ENCODE results near the gene UCP2. TPM values are rescaled to one million over a fixed set of nuclear protein-coding genes. Genes with fewer than 3 reads are reported as not detected.

Gene UCP2, protein sequence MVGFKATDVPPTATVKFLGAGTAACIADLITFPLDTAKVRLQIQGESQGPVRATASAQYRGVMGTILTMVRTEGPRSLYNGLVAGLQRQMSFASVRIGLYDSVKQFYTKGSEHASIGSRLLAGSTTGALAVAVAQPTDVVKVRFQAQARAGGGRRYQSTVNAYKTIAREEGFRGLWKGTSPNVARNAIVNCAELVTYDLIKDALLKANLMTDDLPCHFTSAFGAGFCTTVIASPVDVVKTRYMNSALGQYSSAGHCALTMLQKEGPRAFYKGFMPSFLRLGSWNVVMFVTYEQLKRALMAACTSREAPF
- total RNA-seq = 100 to 1,000 TPM; 461 to 471 TPM

DNA sequence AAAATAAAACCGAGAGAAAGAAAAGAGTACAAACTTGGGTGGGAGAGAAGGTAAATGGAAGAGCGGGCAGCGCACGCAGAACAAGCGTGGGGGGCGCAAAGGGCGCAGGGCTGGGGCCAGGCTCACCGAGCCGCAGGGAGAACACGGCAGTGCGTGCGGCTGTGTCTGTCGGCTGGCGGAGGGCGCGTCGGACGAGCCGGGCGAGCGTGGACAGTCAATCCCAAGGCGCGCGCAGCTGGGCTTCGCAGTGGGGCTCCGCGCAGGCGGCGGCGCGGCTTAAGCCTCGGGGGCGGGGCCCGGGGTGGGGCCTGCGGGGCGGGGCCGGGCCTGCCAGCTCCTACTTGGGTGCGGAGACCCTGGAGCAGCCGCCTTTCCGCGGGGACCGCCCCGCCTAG is at the start of gene UCP2:
Gene UCP2, minus strand, starts transcription at position 249 of the 395 bp plus-strand sequence. CDS start 4,465 bp downstream, outside the sequence.
- ChIA-PET CTCF (interaction anchor here (0.6 to 1.5 kb wide), 4 partner anchors 11 to 36 kb away, joined by 3 to 10 read pairs (median 4); no protein-coding TSS in a partner anchor), POLR2A (interaction anchor here (0.7 to 6.8 kb wide), 15 partner anchors 9 to 510 kb away, joined by 3 to 98 read pairs (median 8); partner anchors contain the start of genes C2CD3, PPME1 and UCP3)
- Mint-ChIP-seq H3K9me3 (no peaks in the 10 kb centered on the region), H3K4me1 (ENCODE audit: low read depth) (peaks cover 49% of the 10 kb centered on the region), H3K27me3 (no peaks in the 10 kb centered on the region), H3K36me3 (peaks cover 49% of the 10 kb centered on the region), H3K27ac (peak within 1 kb of the TSS; percentile 97), H3K4me3 (peak within 1 kb of the TSS; percentile 91)
- intact Hi-C loops (cut with micrococcal nuclease) = loop anchor here (5.0 kb wide), 4 partner anchors 90 to 415 kb away; partner anchors contain the start of genes COA4, MRPL48, PAAF1 and PGM2L1
- DNase-seq = peak; percentile 91

- Mint-ChIP-seq H3K27ac (peak overlapping the region; percentile 77), H3K4me1 (ENCODE audit: low read depth) (peaks cover 41% of the 10 kb centered on the region), H3K4me3 (peak overlapping the region; percentile 57), H3K27me3 (no peaks in the 10 kb centered on the region), H3K9me3 (no peaks in the 10 kb centered on the region), H3K36me3 (peaks cover 16% of the 10 kb centered on the region)
- intact Hi-C loops (cut with micrococcal nuclease) = loop anchor here (1.0 to 5.0 kb wide), 3 partner anchors 41 to 141 kb away; partner anchors contain the start of genes C2CD3 and PPME1
- DNase-seq = no peak
- CTCF ChIA-PET = no interaction called here
- POLR2A ChIA-PET = interaction anchor here (1.0 to 1.5 kb wide), 4 partner anchors 10 to 61 kb away, joined by 3 to 6 read pairs (median 4); partner anchors contain the start of gene UCP2
Measured at GRCh38 chr11:74030723-74031676, 48.4 kb upstream of the UCP2 start.

- CTCF ChIA-PET = no interaction called here
- peak overlapping the region; percentile 52 for H3K27ac Mint-ChIP-seq
- peaks cover 20% of the 10 kb centered on the region for H3K36me3 Mint-ChIP-seq
- H3K9me3 Mint-ChIP-seq = no peaks in the 10 kb centered on the region
- peaks cover 47% of the 10 kb centered on the region for H3K4me1 Mint-ChIP-seq (ENCODE audit: low read depth)
- intact Hi-C loops (cut with micrococcal nuclease) = loop anchor here (1.0 to 5.0 kb wide), 3 partner anchors 15 to 62 kb away; no protein-coding TSS in a partner anchor
- DNase-seq = peak; percentile 45
- POLR2A ChIA-PET = interaction anchor here (0.9 to 3.8 kb wide), 5 partner anchors 31 to 54 kb away, joined by 3 to 17 read pairs (median 5); partner anchors contain the start of gene UCP2
- no peak overlapping the region for H3K4me3 Mint-ChIP-seq
- no peaks in the 10 kb centered on the region for H3K27me3 Mint-ChIP-seq
Measured at GRCh38 chr11:74025467-74026166, 43.0 kb upstream of the UCP2 start.

DNA sequence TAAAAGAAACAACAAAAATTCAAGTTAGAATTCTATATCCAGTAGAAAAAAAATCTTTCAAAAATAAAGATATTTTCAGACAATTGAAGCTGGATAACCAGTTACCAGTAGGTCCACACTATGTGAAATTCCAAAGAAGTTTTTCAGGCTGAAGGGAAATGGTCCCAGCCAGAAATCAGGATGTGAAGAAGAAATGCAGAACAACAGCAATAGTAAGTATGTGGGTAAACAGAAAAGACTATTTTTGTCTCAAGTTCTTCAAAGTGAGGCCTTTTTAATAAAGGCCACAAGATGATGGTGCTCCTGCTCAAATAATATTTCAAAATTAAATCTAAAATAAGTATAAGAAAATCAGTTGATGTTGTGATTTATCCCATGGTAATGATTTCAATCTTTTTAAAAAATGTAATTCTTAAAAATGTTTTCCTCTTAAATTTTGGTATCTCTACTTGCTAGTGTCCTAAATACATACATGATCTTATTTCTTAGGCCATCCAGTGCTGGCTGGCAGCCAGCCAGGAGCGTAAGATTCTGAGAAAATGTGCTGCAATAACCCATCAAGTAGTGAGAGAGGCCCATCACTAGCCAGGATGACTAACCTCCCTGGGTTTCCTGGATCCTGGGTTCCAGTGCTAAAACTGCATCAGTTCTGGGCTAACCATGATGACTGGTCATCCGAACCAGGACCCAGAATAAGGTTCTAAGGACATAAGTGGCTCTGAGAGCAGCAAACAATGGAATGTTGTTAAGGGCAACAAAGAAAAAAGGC is 41.8 kb upstream of the UCP2 start:
- H3K9me3 Mint-ChIP-seq = no peaks in the 10 kb centered on the region
- ChIA-PET POLR2A (no interaction called here), CTCF (no interaction called here)
- peaks cover 38% of the 10 kb centered on the region for H3K4me1 Mint-ChIP-seq (ENCODE audit: low read depth)
- H3K4me3 Mint-ChIP-seq = no peak overlapping the region
- peaks cover 16% of the 10 kb centered on the region for H3K36me3 Mint-ChIP-seq
- H3K27ac Mint-ChIP-seq = peak overlapping the region; percentile 61
- DNase-seq = peak; percentile 83
- H3K27me3 Mint-ChIP-seq = no peaks in the 10 kb centered on the region
- intact Hi-C loops (cut with micrococcal nuclease) = loop anchor here (5.0 kb wide), 1 partner anchor 63 kb away; no protein-coding TSS in a partner anchor

- no peak overlapping the region for H3K4me3 Mint-ChIP-seq
- intact Hi-C loops (cut with micrococcal nuclease) = no loop called here
- no peak for DNase-seq
- H3K4me1 Mint-ChIP-seq (ENCODE audit: low read depth) = peaks cover 36% of the 10 kb centered on the region
- peaks cover 16% of the 10 kb centered on the region for H3K36me3 Mint-ChIP-seq
- H3K9me3 Mint-ChIP-seq = no peaks in the 10 kb centered on the region
- POLR2A ChIA-PET = no interaction called here
- no peaks in the 10 kb centered on the region for H3K27me3 Mint-ChIP-seq
- CTCF ChIA-PET = no interaction called here
- H3K27ac Mint-ChIP-seq = no peak overlapping the region
Measured at GRCh38 chr11:74023276-74023675, 40.6 kb upstream of the UCP2 start.

GRCh38 chr11:74022546-74022945 is 39.9 kb upstream of the UCP2 start:
- Mint-ChIP-seq H3K9me3 (no peaks in the 10 kb centered on the region), H3K36me3 (peaks cover 16% of the 10 kb centered on the region), H3K27ac (no peak overlapping the region), H3K4me1 (ENCODE audit: low read depth) (peaks cover 35% of the 10 kb centered on the region), H3K27me3 (no peaks in the 10 kb centered on the region), H3K4me3 (no peak overlapping the region)
- no peak for DNase-seq
- intact Hi-C loops (cut with micrococcal nuclease) = no loop called here
- POLR2A ChIA-PET = interaction anchor here (1.0 kb wide), 1 partner anchor 9 kb away, joined by 3 read pairs; no protein-coding TSS in a partner anchor
- CTCF ChIA-PET = no interaction called here

GRCh38 chr11:74021998-74022397 is 39.4 kb upstream of the UCP2 start:
- Mint-ChIP-seq H3K9me3 (no peaks in the 10 kb centered on the region), H3K36me3 (peaks cover 19% of the 10 kb centered on the region), H3K4me3 (no peak overlapping the region), H3K4me1 (ENCODE audit: low read depth) (peaks cover 37% of the 10 kb centered on the region), H3K27ac (no peak overlapping the region), H3K27me3 (no peaks in the 10 kb centered on the region)
- ChIA-PET POLR2A (interaction anchor here (1.0 kb wide), 1 partner anchor 9 kb away, joined by 3 read pairs; no protein-coding TSS in a partner anchor), CTCF (interaction anchor here (1.3 kb wide), 1 partner anchor 27 kb away, joined by 3 read pairs; no protein-coding TSS in a partner anchor)
- intact Hi-C loops (cut with micrococcal nuclease) = no loop called here
- DNase-seq = no peak

- no peaks in the 10 kb centered on the region for H3K27me3 Mint-ChIP-seq
- no peak overlapping the region for H3K4me3 Mint-ChIP-seq
- no peak for DNase-seq
- H3K27ac Mint-ChIP-seq = no peak overlapping the region
- peaks cover 23% of the 10 kb centered on the region for H3K36me3 Mint-ChIP-seq
- H3K4me1 Mint-ChIP-seq (ENCODE audit: low read depth) = peaks cover 40% of the 10 kb centered on the region
- CTCF ChIA-PET = interaction anchor here (0.7 to 1.3 kb wide), 4 partner anchors 8 to 62 kb away, joined by 3 read pairs; no protein-coding TSS in a partner anchor
- intact Hi-C loops (cut with micrococcal nuclease) = loop anchor here (1.0 kb wide), 3 partner anchors 9 to 37 kb away; no protein-coding TSS in a partner anchor
- POLR2A ChIA-PET = interaction anchor here (0.8 to 4.2 kb wide), 10 partner anchors 9 to 260 kb away, joined by 3 to 25 read pairs (median 6); partner anchors contain the start of genes RAB6A and UCP2
- H3K9me3 Mint-ChIP-seq = no peaks in the 10 kb centered on the region
Measured at GRCh38 chr11:74020539-74020938, 37.9 kb upstream of the UCP2 start.

DNA sequence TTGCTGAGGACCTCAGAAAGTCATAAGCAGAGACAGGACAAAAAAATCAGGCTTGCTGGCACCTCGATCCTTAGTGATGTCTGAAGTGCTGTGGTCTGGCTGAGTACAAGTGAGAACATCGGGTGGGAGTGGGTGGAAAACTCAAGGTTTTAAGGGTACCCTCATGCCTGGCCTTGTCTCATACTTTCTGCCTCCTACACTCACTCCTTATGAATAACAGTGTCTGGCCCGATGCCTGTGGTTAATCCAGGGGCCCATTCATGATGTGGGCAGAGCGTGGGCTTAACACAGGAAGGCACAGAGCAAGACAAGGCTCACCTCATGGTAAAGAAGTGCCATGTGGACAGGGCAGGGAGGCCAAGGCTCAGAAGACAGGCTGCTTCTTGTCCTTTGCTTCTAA is 37.2 kb upstream of the UCP2 start:
- Mint-ChIP-seq H3K9me3 (no peaks in the 10 kb centered on the region), H3K27ac (no peak overlapping the region), H3K27me3 (no peaks in the 10 kb centered on the region), H3K4me1 (ENCODE audit: low read depth) (peaks cover 42% of the 10 kb centered on the region), H3K36me3 (peaks cover 24% of the 10 kb centered on the region), H3K4me3 (peak overlapping the region; percentile 27)
- intact Hi-C loops (cut with micrococcal nuclease) = loop anchor here (1.0 kb wide), 3 partner anchors 9 to 37 kb away; no protein-coding TSS in a partner anchor
- ChIA-PET CTCF (interaction anchor here (0.7 to 2.7 kb wide), 6 partner anchors 8 to 151 kb away, joined by 3 to 8 read pairs (median 4); partner anchors contain the start of genes C2CD3 and PPME1), POLR2A (interaction anchor here (0.8 to 4.2 kb wide), 10 partner anchors 8 to 151 kb away, joined by 3 to 25 read pairs (median 10); partner anchors contain the start of genes C2CD3, PPME1 and UCP2)
- peak; percentile 91 for DNase-seq

- no peak for DNase-seq
- POLR2A ChIA-PET = interaction anchor here (0.8 to 4.2 kb wide), 10 partner anchors 8 to 240 kb away, joined by 3 to 25 read pairs (median 10); partner anchors contain the start of genes C2CD3, PPME1 and UCP2
- H3K36me3 Mint-ChIP-seq = peaks cover 23% of the 10 kb centered on the region
- intact Hi-C loops (cut with micrococcal nuclease) = no loop called here
- no peaks in the 10 kb centered on the region for H3K9me3 Mint-ChIP-seq
- no peak overlapping the region for H3K27ac Mint-ChIP-seq
- H3K4me1 Mint-ChIP-seq (ENCODE audit: low read depth) = peaks cover 45% of the 10 kb centered on the region
- peak overlapping the region; percentile 27 for H3K4me3 Mint-ChIP-seq
- CTCF ChIA-PET = interaction anchor here (0.9 to 2.7 kb wide), 6 partner anchors 8 to 152 kb away, joined by 3 to 8 read pairs (median 4); partner anchors contain the start of genes C2CD3, PPME1 and UCP2
- H3K27me3 Mint-ChIP-seq = no peaks in the 10 kb centered on the region
Measured at GRCh38 chr11:74019104-74019738, 36.6 kb upstream of the UCP2 start.

Measured in activated CD4-positive, alpha-beta memory T cell treated with anti-CD3 and anti-CD28 coated beads for 36 hours (primary cell).